ENCODE results near the gene RNASE8.
A peak's percentile ranks its signal among the peaks of the same experiment; 100 is the strongest.

- TF ChIP-seq CTCF (conservative IDR thresholded peaks at IDR 0.05; ENCODE audit: low read depth, low read length) = peak; percentile 47
- no peak for TF ChIP-seq EZH2 (IDR thresholded peaks at IDR 0.05; ENCODE audit: low read length, unreplicated experiment)
- no peak for TF ChIP-seq EZH2phosphoT487 (IDR thresholded peaks at IDR 0.05; ENCODE audit: borderline replicate concordance, low read length)
These were observed 9.4 kb downstream of the RNASE8 start for GRCh38 chr14:21066882-21067502.

All from PC-3 (cell line).